Type B pancreatic cell (in vitro differentiated cells): ENCODE measurements around the gene VIPR2. TPM values are rescaled to one million over a fixed set of nuclear protein-coding genes. Genes with fewer than 3 reads are reported as not detected.

Experiments used
- DNase-seq: peaks from one replicate; pipeline ENCODE4 v3.0.0; 2021; ENCODE audit warnings: mixed read lengths; ENCODE audit not compliant: unreplicated experiment; ENCODE audit errors: extremely low spot score
- H3K27ac Mint-ChIP-seq: 2 replicates; pipeline ENCODE4 v1.8.0; 2021; ENCODE audit warnings: mild to moderate bottlenecking, mixed read lengths
- H3K27me3 Mint-ChIP-seq: 2 replicates; pipeline ENCODE4 v1.8.0; 2021; ENCODE audit warnings: mixed read lengths
- H3K36me3 Mint-ChIP-seq: 2 replicates; pipeline ENCODE4 v1.8.0; 2021; ENCODE audit warnings: mixed read lengths
- H3K4me1 Mint-ChIP-seq: one replicate; pipeline ENCODE4 v1.8.0; 2021; ENCODE audit warnings: mixed read lengths; ENCODE audit not compliant: unreplicated experiment
- H3K4me3 Mint-ChIP-seq: 2 replicates; pipeline ENCODE4 v1.8.0; 2021; ENCODE audit warnings: mild to moderate bottlenecking, mixed read lengths
- H3K9me3 Mint-ChIP-seq: 2 replicates; pipeline ENCODE4 v1.8.0; 2021; ENCODE audit warnings: mixed read lengths
- CTCF ChIP-seq: fragments of 200-600 bp; sonication (generic); conservative IDR thresholded peaks from 2 replicates; pipeline ENCODE4 v1.5.0; 2021; ENCODE audit warnings: antibody characterized with exemption, mild to moderate bottlenecking
- total RNA-seq: library from RNA; stranded (reverse); gene quantifications from 2 replicates; pipeline ENCODE4 v1.2.1, GENCODE V29; 2021; ENCODE audit warnings: low replicate concordance

Gene VIPR2
- total RNA-seq, 1 donor from 2014 or later = 0.31 TPM

DNA sequence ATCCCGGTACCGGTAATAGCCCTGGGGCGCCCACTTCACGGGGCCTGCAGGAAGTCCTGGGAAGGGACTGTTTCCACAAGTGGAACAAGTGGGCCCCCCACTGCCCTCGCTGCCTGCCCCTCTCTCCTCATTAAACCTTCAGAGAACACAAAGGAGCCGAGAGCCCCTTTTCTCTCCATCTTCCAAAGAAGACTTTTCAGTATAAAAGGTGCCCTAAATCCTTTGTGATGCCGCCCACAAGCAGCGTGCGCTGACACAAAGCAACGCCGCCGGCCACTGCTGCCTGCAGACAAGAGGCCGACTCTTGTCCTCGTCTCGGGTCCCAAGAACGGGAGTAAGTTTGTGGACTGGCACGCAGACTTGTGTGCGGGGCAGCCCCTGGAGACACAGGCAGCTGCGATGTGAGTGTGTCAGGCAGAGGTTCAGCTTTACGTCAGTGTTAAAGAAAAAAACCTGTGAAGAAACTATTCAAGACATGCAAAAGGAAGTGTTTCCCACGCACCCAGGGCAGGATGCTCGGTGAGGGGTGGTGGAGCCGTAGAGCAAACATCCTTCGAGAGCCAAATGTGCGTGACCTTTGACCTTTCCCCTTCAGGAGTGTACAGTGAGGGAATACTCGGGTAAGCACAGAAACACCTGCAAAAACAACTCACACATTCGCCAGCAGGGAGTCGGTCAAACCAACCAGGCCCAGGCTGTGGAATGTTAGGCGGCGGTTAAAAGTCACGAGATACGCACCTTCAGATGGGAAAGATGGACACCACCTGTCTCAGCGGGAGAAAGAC is 118.2 kb downstream of the VIPR2 start:
- TF ChIP-seq CTCF = no peak
- H3K9me3 Mint-ChIP-seq = no peaks in the 10 kb centered on the region
- no peak overlapping the region for H3K4me3 Mint-ChIP-seq
- H3K27me3 Mint-ChIP-seq = peaks cover 10% of the 10 kb centered on the region
- H3K4me1 Mint-ChIP-seq = peaks cover 28% of the 10 kb centered on the region
- no peaks in the 10 kb centered on the region for H3K36me3 Mint-ChIP-seq
- peak overlapping the region; percentile 89 for H3K27ac Mint-ChIP-seq
- DNase-seq = peak; percentile 65

DNA sequence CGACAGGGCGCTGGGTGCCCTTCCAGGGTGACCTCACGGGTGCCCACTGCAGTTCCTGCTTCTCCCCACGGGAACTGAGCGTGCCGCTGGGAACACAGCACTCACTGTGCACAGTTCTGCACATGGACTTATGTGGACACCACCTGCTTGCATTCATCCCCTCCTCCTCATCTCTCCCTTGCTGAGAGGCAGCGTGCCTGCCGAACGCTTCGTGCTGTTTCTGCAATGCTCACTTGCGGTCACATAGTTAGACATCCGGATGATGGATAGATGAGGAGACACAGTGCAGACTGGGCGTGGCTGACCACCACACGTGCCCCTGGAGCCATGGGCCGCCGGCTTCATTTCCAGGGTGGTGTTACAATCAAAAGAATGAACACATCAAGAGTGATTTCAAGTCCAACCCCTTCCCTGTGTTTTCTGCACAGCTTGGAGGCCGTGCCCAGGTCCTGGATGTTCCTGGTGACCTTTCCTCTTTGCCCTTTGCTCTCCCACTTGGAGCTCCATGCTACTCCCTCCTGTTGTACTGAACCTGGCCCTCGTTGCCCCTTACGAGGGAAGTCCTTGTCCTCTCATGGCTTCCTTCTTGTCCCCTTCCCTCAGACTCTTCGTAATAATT is 119.4 kb downstream of the VIPR2 start:
- Mint-ChIP-seq H3K27ac (no peak overlapping the region), H3K27me3 (peaks cover 8% of the 10 kb centered on the region), H3K4me1 (peaks cover 28% of the 10 kb centered on the region), H3K36me3 (no peaks in the 10 kb centered on the region), H3K9me3 (no peaks in the 10 kb centered on the region), H3K4me3 (no peak overlapping the region)
- no peak for DNase-seq
- TF ChIP-seq CTCF = no peak

GRCh38 chr7:159024280-159024951 is 120.3 kb downstream of the VIPR2 start:
- no peak for DNase-seq
- Mint-ChIP-seq H3K27me3 (peaks cover 8% of the 10 kb centered on the region), H3K27ac (no peak overlapping the region), H3K36me3 (no peaks in the 10 kb centered on the region), H3K4me1 (peaks cover 28% of the 10 kb centered on the region), H3K9me3 (no peaks in the 10 kb centered on the region), H3K4me3 (no peak overlapping the region)
- no peak for TF ChIP-seq CTCF

GRCh38 chr7:159023746-159024145 is 120.9 kb downstream of the VIPR2 start:
- no peak overlapping the region for H3K4me3 Mint-ChIP-seq
- no peak for TF ChIP-seq CTCF

GRCh38 chr7:159023206-159023605 is 121.5 kb downstream of the VIPR2 start:
- no peak for TF ChIP-seq CTCF
- Mint-ChIP-seq H3K9me3 (no peaks in the 10 kb centered on the region), H3K4me3 (no peak overlapping the region)

More at GRCh38 chr7:159023746-159024145, 120.9 kb downstream of the VIPR2 start:
- Mint-ChIP-seq H3K27me3 (peaks cover 8% of the 10 kb centered on the region), H3K36me3 (no peaks in the 10 kb centered on the region), H3K27ac (no peak overlapping the region), H3K4me1 (peaks cover 28% of the 10 kb centered on the region), H3K9me3 (no peaks in the 10 kb centered on the region)
- no peak for DNase-seq

More at GRCh38 chr7:159023206-159023605, 121.5 kb downstream of the VIPR2 start:
- no peaks in the 10 kb centered on the region for H3K36me3 Mint-ChIP-seq
- no peak for DNase-seq
- no peak overlapping the region for H3K27ac Mint-ChIP-seq
- peaks cover 27% of the 10 kb centered on the region for H3K4me1 Mint-ChIP-seq
- peaks cover 7% of the 10 kb centered on the region for H3K27me3 Mint-ChIP-seq
